Neuronal stem cell (in vitro differentiated cells): ENCODE results near the gene PACS1.

Experiments used
- DNase-seq: peaks from one replicate; pipeline ENCODE4 v3.0.0-alpha.2; 2013; ENCODE audit warnings: low spot score
- H2AFZ ChIP-seq: one replicate; pipeline ENCODE4 v1.6.1; 2013; ENCODE audit warnings: mild to moderate bottlenecking, low read length, inconsistent platforms
- H2AK5ac ChIP-seq: 2 replicates; pipeline ENCODE4 v1.6.1; 2013; ENCODE audit warnings: low read depth, mild to moderate bottlenecking, inconsistent platforms, low read length, moderate library complexity, mixed read lengths
- H2BK120ac ChIP-seq: 2 replicates; pipeline ENCODE4 v1.6.1; 2013; ENCODE audit warnings: low read depth, mild to moderate bottlenecking, inconsistent platforms, low read length, moderate library complexity, mixed read lengths
- H2BK12ac ChIP-seq: one replicate; pipeline ENCODE4 v1.6.1; 2013; ENCODE audit warnings: low read length, inconsistent platforms
- H2BK15ac ChIP-seq: 2 replicates; pipeline ENCODE4 v1.6.1; 2013; ENCODE audit warnings: mild to moderate bottlenecking, low read length, inconsistent platforms, mixed read lengths
- H2BK5ac ChIP-seq: one replicate; pipeline ENCODE4 v1.6.1; 2013; ENCODE audit warnings: inconsistent platforms, mild to moderate bottlenecking, low read length, moderate library complexity
- H3K14ac ChIP-seq: one replicate; pipeline ENCODE4 v1.6.1; 2013; ENCODE audit warnings: low read length, inconsistent platforms
- H3K18ac ChIP-seq: 2 replicates; pipeline ENCODE4 v1.6.1; 2013; ENCODE audit warnings: low read length, inconsistent platforms
- H3K23ac ChIP-seq: 2 replicates; pipeline ENCODE4 v1.6.1; 2013; ENCODE audit warnings: low read depth, mild to moderate bottlenecking, mixed read lengths, low read length, inconsistent platforms; ENCODE audit not compliant: poor library complexity
- H3K27ac ChIP-seq: replicated peaks from 3 replicates; pipeline ENCODE4 v1.5.1; 2013; ENCODE audit warnings: low read length, inconsistent platforms
- H3K27me3 ChIP-seq, 3 experiments: 2 replicates each; pipeline ENCODE4 v1.6.1; 2013; ENCODE audit warnings: low read length in 3 of 3, mild to moderate bottlenecking in 2 of 3, inconsistent platforms in 1 of 3, low read depth in 1 of 3, mixed read lengths in 1 of 3, moderate library complexity in 1 of 3; ENCODE audit not compliant: control insufficient read depth in 3 of 3, insufficient read depth in 3 of 3
- H3K36me3 ChIP-seq, 2 donors: replicated peaks in 1 of 2; 2 replicates each; pipeline ENCODE4 v1.6.1; 2013; ENCODE audit warnings: low read length in 2 of 2; ENCODE audit not compliant: control insufficient read depth in 2 of 2, insufficient read depth in 2 of 2
- H3K4ac ChIP-seq: 2 replicates; pipeline ENCODE4 v1.6.1; 2013; ENCODE audit warnings: inconsistent platforms, mild to moderate bottlenecking, low read length, moderate library complexity
- H3K4me1 ChIP-seq, 2 donors: 1 replicate in 1 of 2; 2 replicates in 1 of 2; pipeline ENCODE4 v1.6.1; 2013; ENCODE audit warnings: low read length in 2 of 2, low read depth in 1 of 2; ENCODE audit not compliant: control insufficient read depth in 2 of 2, insufficient read depth in 1 of 2
- H3K4me2 ChIP-seq: one replicate; pipeline ENCODE4 v1.6.1; 2013; ENCODE audit warnings: mild to moderate bottlenecking, low read length, inconsistent platforms; ENCODE audit not compliant: insufficient read depth, poor library complexity, severe bottlenecking
- H3K4me3 ChIP-seq, 2 donors: 2 replicates each; pipeline ENCODE4 v1.5.1; 2013; ENCODE audit warnings: low read length in 2 of 2, mild to moderate bottlenecking in 2 of 2, inconsistent platforms in 1 of 2, moderate library complexity in 1 of 2
- H3K79me1 ChIP-seq: one replicate; pipeline ENCODE4 v1.6.1; 2013; ENCODE audit warnings: low read depth, mild to moderate bottlenecking, inconsistent platforms, low read length, moderate library complexity
- H3K9ac ChIP-seq: one replicate; pipeline ENCODE4 v1.6.1; 2013; ENCODE audit warnings: mild to moderate bottlenecking, low read depth, low read length, inconsistent platforms; ENCODE audit not compliant: poor library complexity
- H3K9me3 ChIP-seq, 2 donors: replicated peaks in 1 of 2; 2 replicates each; pipeline versions ENCODE3 to v1.6.1; 2013; ENCODE audit warnings: low read length in 2 of 2, mild to moderate bottlenecking in 2 of 2, inconsistent platforms in 1 of 2, low read depth in 1 of 2, mixed read lengths in 1 of 2, moderate library complexity in 1 of 2; ENCODE audit not compliant: control insufficient read depth in 2 of 2, insufficient read depth in 1 of 2
- H4K8ac ChIP-seq: one replicate; pipeline ENCODE4 v1.6.1; 2013; ENCODE audit warnings: low read depth, mild to moderate bottlenecking, inconsistent platforms, low read length, moderate library complexity
- H4K91ac ChIP-seq: one replicate; pipeline ENCODE4 v1.6.1; 2013; ENCODE audit warnings: low read length, low read depth, mild to moderate bottlenecking, inconsistent platforms; ENCODE audit not compliant: poor library complexity
- WGBS, 2 donors: extraction: QIAGEN DNeasy Blood & Tissue Kit; methylation state at CpG; one replicate each; pipeline ENCODE4 v1.1.7; 2013; ENCODE audit warnings: missing lambda C conversion rate in 2 of 2, mixed read lengths in 1 of 2; ENCODE audit not compliant: insufficient read length in 2 of 2, insufficient replicate concordance in 1 of 2; ENCODE audit errors: extremely low coverage in 2 of 2; 5-methylcytosine and 5-hydroxymethylcytosine counted together

PACS1 gene

DNA sequence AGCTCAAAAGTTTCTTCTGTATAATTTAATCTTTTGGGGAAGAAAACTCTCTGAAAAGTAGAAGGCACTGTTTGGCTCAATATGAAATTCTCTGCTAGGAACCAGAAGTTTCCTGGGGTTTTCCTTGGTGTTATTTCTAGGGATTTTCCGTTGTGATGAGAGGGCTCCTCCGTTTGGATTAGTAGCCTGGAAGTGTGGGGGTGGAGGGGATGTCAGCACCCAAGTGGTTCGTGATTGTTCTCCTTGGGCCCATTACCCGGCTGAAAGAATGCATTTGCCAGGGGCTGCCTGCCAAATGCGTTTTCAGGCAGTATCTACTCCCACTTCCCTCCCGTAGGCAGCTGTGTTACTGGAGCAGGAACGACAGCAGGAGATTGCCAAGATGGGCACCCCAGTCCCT, 13.6 kb upstream of the PACS1 start:
- no peak overlapping the region for H4K8ac ChIP-seq
- no peak for DNase-seq
- peaks cover 5 to 8% of the 10 kb centered on the region in 2 donors for H3K4me1 ChIP-seq
- peak overlapping the region in 1 of 2 donors; percentile 37 for H3K4me3 ChIP-seq
- no peak overlapping the region for H2BK12ac ChIP-seq
- no peak overlapping the region for H2BK5ac ChIP-seq
- no peaks in the 10 kb centered on the region for H3K27me3 ChIP-seq
- no peak overlapping the region for H4K91ac ChIP-seq
- H3K4ac ChIP-seq = no peak overlapping the region
- peaks cover 6% of the 10 kb centered on the region for H3K79me1 ChIP-seq
- H2AFZ ChIP-seq = no peak overlapping the region
- H3K36me3 ChIP-seq = peaks cover 54 to 82% of the 10 kb centered on the region in 2 donors
- no peak overlapping the region for H2AK5ac ChIP-seq
- no peak overlapping the region for H3K9ac ChIP-seq
- no peak overlapping the region for H3K4me2 ChIP-seq
- no peak overlapping the region for H3K14ac ChIP-seq
- no peak overlapping the region for H3K23ac ChIP-seq
- H3K27ac ChIP-seq = no peak overlapping the region
- H2BK120ac ChIP-seq = no peak overlapping the region
- no peaks in the 10 kb centered on the region for H3K9me3 ChIP-seq
- WGBS, 2 donors = no CpG with 5 or more reads among the region's 7 CpGs
- no peak overlapping the region for H2BK15ac ChIP-seq
- H3K18ac ChIP-seq = no peak overlapping the region

DNA sequence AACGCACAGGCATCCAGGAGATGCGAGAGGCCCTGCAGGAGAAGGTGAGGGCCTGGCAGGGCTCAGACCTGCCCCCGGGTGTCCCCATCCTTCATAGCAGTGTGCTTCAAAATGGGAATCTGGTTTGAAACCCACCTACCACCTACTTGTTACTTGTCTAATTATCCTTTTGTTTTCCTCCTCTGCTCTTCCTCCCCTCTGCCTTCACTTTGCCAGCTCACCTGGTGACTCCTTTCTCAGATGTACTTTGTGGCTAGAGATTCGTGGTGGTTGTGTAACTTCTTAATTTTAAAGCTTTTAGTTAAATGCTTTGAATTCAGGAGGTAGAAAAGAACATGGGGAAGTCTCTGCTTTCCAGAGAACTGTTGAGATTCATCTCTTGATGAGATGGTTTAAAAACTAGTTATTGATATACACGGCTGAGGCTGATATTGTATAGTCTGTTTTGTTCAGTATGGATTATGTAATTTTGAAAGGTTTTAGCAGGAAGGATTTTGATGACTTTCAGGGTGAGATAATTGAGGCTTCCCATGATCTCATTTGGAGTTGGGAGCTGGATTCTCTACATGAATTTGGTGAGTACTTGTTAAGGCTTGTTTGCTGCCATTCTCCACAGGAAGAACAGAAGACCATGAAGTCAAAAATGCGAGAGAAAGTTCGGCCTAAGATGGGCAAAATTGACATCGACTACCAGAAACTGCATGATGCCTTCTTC, 9.9 kb upstream of the PACS1 start:
- no peak overlapping the region for H4K8ac ChIP-seq

DNA sequence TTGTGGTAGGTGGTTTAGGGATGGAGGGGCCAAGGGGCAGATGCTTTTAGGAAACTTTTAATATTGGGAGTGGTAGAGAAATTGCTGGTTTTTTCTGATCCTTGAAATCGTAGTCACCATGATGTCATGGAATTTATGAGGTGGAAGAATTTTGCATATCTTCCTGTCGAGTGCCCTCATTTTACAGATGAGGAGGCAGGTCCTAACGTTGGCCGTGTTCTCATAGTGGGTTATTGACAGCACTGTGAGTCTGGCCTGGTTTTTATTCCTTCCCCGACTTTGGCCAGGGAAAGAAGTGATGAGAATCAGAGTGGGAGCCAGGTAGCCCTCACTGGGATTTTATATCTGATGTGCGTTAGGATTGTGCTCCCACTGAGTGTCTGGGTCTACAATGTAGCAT, 8.8 kb upstream of the PACS1 start:
- Histone ChIP-seq H2BK5ac (no peak overlapping the region), H4K8ac (no peak overlapping the region), H2BK120ac (no peak overlapping the region), H3K4ac (no peak overlapping the region), H2BK15ac (no peak overlapping the region), H2AFZ (no peak overlapping the region), H3K9ac (no peak overlapping the region), H3K23ac (no peak overlapping the region), H3K27me3 (no peaks in the 10 kb centered on the region), H3K4me1 (no peaks in the 10 kb centered on the region), H2AK5ac (no peak overlapping the region), H3K9me3 (peaks cover 2 to 17% of the 10 kb centered on the region in 2 donors), H3K18ac (no peak overlapping the region), H3K27ac (no peak overlapping the region), H3K14ac (no peak overlapping the region), H3K4me2 (no peak overlapping the region), H3K4me3 (no peak overlapping the region), H4K91ac (no peak overlapping the region), H2BK12ac (no peak overlapping the region), H3K36me3 (peaks cover 61 to 98% of the 10 kb centered on the region in 2 donors), H3K79me1 (peaks cover 2% of the 10 kb centered on the region)
- DNase-seq = no peak
- no CpG with 5 or more reads among the region's 6 CpGs for WGBS, 2 donors

More for the DNA sequence above, 9.9 kb upstream of the PACS1 start:
- Histone ChIP-seq H3K27me3 (no peaks in the 10 kb centered on the region), H3K36me3 (peaks cover 67 to 98% of the 10 kb centered on the region in 2 donors), H3K4me2 (no peak overlapping the region), H2BK12ac (no peak overlapping the region), H3K79me1 (peaks cover 2% of the 10 kb centered on the region), H3K9ac (no peak overlapping the region), H3K14ac (no peak overlapping the region), H2BK5ac (no peak overlapping the region), H2AK5ac (no peak overlapping the region), H3K4ac (no peak overlapping the region), H2BK15ac (no peak overlapping the region), H3K23ac (no peak overlapping the region), H3K4me3 (no peak overlapping the region), H4K91ac (no peak overlapping the region), H3K4me1 (no peaks in the 10 kb centered on the region), H2BK120ac (no peak overlapping the region), H2AFZ (no peak overlapping the region), H3K9me3 (peaks cover 2 to 15% of the 10 kb centered on the region in 2 donors), H3K18ac (no peak overlapping the region), H3K27ac (no peak overlapping the region)
- no CpG with 5 or more reads among the region's 8 CpGs for WGBS, 2 donors
- DNase-seq = no peak

DNA sequence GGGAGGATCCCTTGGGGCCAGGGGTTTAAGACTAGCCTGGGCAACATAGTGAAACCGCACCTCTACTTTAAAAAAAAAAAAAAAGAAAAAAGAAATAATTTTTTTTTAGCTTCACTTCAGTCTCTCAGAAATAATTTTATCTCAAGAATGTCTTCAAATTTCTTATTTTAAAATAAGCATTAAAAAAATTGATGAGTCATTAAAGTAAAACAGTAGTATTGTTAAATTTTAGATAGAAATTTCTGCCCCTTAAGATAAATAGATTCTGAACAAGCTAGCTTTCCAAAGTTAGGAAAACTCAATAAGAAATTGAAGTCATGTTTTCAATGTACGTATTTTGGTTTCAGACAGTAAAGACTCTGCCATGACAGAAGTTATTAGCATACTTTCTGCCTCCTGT, 7.7 kb upstream of the PACS1 start:
- Histone ChIP-seq H3K4ac (no peak overlapping the region), H2BK15ac (no peak overlapping the region), H4K8ac (no peak overlapping the region), H3K4me3 (no peak overlapping the region), H3K18ac (no peak overlapping the region), H3K36me3 (peaks cover 63 to 98% of the 10 kb centered on the region in 2 donors), H3K9me3 (peaks cover 4 to 17% of the 10 kb centered on the region in 2 donors), H3K4me2 (no peak overlapping the region), H3K27me3 (no peaks in the 10 kb centered on the region), H3K14ac (no peak overlapping the region), H2AK5ac (no peak overlapping the region), H3K9ac (no peak overlapping the region), H3K4me1 (no peaks in the 10 kb centered on the region), H3K79me1 (peaks cover 2% of the 10 kb centered on the region), H2BK5ac (no peak overlapping the region), H2BK12ac (no peak overlapping the region), H3K27ac (no peak overlapping the region), H2AFZ (no peak overlapping the region), H2BK120ac (no peak overlapping the region), H3K23ac (no peak overlapping the region), H4K91ac (no peak overlapping the region)
- no CpG with 5 or more reads among the region's 2 CpGs for WGBS, 2 donors
- DNase-seq = no peak
